ENCODE results near the gene PRC1. TPM values are rescaled to one million over a fixed set of nuclear protein-coding genes. Genes with fewer than 3 reads are reported as not detected.
A peak's percentile ranks its signal among the peaks of the same experiment; 100 is the strongest.

PRC1 gene
- total and polyA plus RNA-seq, 2 of the 13 experiments (the other 11 are each of a cell fraction or from before 2014, with no cell fraction given), result 137 to 162 TPM

DNA sequence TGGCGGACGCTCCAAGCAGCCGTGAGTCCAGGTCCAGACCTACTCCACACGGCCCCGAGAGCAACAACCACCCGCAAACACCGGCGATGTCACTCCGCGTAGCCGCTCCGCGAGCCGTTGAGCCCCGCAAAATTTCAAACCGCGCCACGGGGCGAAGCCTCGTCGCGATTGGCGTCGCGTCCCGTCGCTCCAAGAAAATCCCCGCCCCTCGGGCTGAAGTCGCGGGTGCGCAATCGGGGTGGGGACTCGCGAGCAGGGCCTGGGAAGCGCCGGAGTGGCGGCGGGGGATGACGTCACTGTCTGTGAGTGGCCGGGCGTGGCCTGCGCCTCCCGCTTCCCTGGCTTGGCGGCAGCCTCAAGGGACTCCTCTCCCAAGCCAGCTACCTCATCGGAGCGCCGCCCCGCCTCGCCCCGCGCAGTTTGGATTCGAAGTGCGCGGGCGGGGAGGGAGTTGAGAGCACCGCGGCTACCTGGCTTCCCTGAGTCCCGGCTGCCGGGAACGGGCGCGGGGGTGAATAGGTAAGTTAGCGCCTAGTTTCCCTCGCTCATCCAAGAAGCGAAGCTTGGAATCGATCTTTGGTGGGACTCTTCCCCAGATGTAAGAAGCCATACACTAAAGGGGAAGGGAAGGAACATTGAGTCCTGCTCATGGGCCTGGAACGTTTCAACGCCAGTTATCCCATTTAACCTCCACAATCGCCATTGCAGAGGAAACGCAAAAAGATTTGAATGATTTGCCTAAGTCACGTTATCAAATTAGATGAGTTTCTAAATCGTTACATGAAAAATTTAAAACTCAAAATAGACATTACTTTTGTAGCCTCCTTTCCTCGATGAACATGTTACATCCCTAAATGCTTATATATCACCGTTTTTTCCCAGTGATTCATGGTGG, at the start of gene PRC1 (continued):
- TF ChIP-seq, protein P1, sequence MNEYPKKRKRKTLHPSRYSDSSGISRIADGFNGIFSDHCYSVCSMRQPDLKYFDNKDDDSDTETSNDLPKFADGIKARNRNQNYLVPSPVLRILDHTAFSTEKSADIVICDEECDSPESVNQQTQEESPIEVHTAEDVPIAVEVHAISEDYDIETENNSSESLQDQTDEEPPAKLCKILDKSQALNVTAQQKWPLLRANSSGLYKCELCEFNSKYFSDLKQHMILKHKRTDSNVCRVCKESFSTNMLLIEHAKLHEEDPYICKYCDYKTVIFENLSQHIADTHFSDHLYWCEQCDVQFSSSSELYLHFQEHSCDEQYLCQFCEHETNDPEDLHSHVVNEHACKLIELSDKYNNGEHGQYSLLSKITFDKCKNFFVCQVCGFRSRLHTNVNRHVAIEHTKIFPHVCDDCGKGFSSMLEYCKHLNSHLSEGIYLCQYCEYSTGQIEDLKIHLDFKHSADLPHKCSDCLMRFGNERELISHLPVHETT (CRISPR knock-in tag; conservative IDR thresholded peaks at IDR 0.05), result no peak
- no peak for TF ChIP-seq U2AF2 (IDR thresholded peaks at IDR 0.05; ENCODE audit: low read depth, low read length)
- TF ChIP-seq FOXK2 (IDR thresholded peaks at IDR 0.05), result no peak
- peak; percentile 65 for TF ChIP-seq POLR2AphosphoS5 (IDR thresholded peaks at IDR 0.05; ENCODE audit: low read depth, low read length)
- 0 out of 2 replicates have a peak, but pooled peaks have one; percentile 31 for TF ChIP-seq ZNF614 (CRISPR knock-in tag; IDR thresholded peaks at IDR 0.05; ENCODE audit: borderline replicate concordance)
- TF ChIP-seq DR1 (CRISPR knock-in tag; IDR thresholded peaks at IDR 0.05), result peak; percentile 88
- TF ChIP-seq, protein P2, sequence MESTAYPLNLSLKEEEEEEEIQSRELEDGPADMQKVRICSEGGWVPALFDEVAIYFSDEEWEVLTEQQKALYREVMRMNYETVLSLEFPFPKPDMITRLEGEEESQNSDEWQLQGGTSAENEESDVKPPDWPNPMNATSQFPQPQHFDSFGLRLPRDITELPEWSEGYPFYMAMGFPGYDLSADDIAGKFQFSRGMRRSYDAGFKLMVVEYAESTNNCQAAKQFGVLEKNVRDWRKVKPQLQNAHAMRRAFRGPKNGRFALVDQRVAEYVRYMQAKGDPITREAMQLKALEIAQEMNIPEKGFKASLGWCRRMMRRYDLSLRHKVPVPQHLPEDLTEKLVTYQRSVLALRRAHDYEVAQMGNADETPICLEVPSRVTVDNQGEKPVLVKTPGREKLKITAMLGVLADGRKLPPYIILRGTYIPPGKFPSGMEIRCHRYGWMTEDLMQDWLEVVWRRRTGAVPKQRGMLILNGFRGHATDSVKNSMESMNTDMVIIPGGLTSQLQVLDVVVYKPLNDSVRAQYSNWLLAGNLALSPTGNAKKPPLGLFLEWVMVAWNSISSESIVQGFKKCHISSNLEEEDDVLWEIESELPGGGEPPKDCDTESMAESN (CRISPR knock-in tag; conservative IDR thresholded peaks at IDR 0.05), result peak; percentile 76
- peak; percentile 90 for TF ChIP-seq PHF8 (CRISPR knock-in tag; IDR thresholded peaks at IDR 0.05)
- TF ChIP-seq SOX13 (IDR thresholded peaks at IDR 0.05), result no peak
- peak in 1 of 2 experiments; percentile 52; a peak in 1 of 4 replicates for TF ChIP-seq SOX13 (CRISPR knock-in tag; conservative IDR thresholded peaks at IDR 0.05 in 1 of 2, IDR thresholded peaks at IDR 0.05 in 1 of 2)
- TF ChIP-seq, protein P3, sequence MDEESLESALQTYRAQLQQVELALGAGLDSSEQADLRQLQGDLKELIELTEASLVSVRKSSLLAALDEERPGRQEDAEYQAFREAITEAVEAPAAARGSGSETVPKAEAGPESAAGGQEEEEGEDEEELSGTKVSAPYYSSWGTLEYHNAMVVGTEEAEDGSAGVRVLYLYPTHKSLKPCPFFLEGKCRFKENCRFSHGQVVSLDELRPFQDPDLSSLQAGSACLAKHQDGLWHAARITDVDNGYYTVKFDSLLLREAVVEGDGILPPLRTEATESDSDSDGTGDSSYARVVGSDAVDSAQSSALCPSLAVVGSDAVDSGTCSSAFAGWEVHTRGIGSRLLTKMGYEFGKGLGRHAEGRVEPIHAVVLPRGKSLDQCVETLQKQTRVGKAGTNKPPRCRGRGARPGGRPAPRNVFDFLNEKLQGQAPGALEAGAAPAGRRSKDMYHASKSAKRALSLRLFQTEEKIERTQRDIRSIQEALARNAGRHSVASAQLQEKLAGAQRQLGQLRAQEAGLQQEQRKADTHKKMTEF (CRISPR knock-in tag; IDR thresholded peaks at IDR 0.05), result peak; percentile 77
- TF ChIP-seq CEBPG (CRISPR knock-in tag; IDR thresholded peaks at IDR 0.05), result peak; percentile 48; the same call in 1 of the 2 replicates
- TF ChIP-seq ZNF713 (CRISPR knock-in tag; IDR thresholded peaks at IDR 0.05), result no peak
- TF ChIP-seq, protein P4, sequence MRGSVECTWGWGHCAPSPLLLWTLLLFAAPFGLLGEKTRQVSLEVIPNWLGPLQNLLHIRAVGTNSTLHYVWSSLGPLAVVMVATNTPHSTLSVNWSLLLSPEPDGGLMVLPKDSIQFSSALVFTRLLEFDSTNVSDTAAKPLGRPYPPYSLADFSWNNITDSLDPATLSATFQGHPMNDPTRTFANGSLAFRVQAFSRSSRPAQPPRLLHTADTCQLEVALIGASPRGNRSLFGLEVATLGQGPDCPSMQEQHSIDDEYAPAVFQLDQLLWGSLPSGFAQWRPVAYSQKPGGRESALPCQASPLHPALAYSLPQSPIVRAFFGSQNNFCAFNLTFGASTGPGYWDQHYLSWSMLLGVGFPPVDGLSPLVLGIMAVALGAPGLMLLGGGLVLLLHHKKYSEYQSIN (CRISPR knock-in tag; IDR thresholded peaks at IDR 0.05; ENCODE audit: borderline replicate concordance), result no peak
- peak; percentile 96 for TF ChIP-seq FOXM1 (CRISPR knock-in tag; IDR thresholded peaks at IDR 0.05)
- no peak; a peak in 1 of 4 replicates for TF ChIP-seq KLF16 (CRISPR knock-in tag; IDR thresholded peaks at IDR 0.05)
- TF ChIP-seq, protein P5, sequence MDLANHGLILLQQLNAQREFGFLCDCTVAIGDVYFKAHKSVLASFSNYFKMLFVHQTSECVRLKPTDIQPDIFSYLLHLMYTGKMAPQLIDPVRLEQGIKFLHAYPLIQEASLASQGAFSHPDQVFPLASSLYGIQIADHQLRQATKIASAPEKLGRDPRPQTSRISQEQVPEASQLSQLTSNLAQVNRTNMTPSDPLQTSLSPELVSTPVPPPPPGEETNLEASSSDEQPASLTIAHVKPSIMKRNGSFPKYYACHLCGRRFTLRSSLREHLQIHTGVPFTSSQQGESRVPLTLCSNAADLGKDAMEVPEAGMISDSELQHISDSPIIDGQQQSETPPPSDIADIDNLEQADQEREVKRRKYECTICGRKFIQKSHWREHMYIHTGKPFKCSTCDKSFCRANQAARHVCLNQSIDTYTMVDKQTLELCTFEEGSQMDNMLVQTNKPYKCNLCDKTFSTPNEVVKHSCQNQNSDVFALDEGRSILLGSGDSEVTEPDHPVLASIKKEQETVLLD (CRISPR knock-in tag; IDR thresholded peaks at IDR 0.05; ENCODE audit: low read depth), result peak; percentile 13; the same call in 1 of the 2 replicates
- TF ChIP-seq SMAD3 (CRISPR knock-in tag; IDR thresholded peaks at IDR 0.05), result peak; percentile 39; the same call in 1 of the 2 replicates
- TF ChIP-seq STAG1 (CRISPR knock-in tag; IDR thresholded peaks at IDR 0.05), result no peak
- TF ChIP-seq STAT5B (CRISPR knock-in tag; IDR thresholded peaks at IDR 0.05), result no peak
- TF ChIP-seq ZNF232 (CRISPR knock-in tag; IDR thresholded peaks at IDR 0.05; ENCODE audit: borderline replicate concordance), result peak; percentile 56; the same call in 1 of the 2 replicates
- peak; percentile 65 for TF ChIP-seq ARNTL (CRISPR knock-in tag; IDR thresholded peaks at IDR 0.05)

Measured in HepG2 (cell line).